Hair follicle dermal papilla cell (primary cell): ENCODE data around the gene TJAP1. TPM values are rescaled to one million over a fixed set of nuclear protein-coding genes. Genes with fewer than 3 reads are reported as not detected.

Experiments used
- small RNA-seq: library from RNA; depleted of rRNA; stranded (forward); fragments of <200 nt; gene quantifications from one replicate; pipeline ENCODE3, GENCODE V24; 2012
- total RNA-seq: library from RNA; depleted of rRNA; stranded (reverse); fragments of >200 nt; gene quantifications from 2 replicates; pipeline ENCODE4 v1.2.3, GENCODE V29; 2012

Gene TJAP1, protein sequence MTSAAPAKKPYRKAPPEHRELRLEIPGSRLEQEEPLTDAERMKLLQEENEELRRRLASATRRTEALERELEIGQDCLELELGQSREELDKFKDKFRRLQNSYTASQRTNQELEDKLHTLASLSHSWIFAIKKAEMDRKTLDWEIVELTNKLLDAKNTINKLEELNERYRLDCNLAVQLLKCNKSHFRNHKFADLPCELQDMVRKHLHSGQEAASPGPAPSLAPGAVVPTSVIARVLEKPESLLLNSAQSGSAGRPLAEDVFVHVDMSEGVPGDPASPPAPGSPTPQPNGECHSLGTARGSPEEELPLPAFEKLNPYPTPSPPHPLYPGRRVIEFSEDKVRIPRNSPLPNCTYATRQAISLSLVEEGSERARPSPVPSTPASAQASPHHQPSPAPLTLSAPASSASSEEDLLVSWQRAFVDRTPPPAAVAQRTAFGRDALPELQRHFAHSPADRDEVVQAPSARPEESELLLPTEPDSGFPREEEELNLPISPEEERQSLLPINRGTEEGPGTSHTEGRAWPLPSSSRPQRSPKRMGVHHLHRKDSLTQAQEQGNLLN
- 18.8 and 20.0 TPM in 2 replicates for total RNA-seq

GRCh38 chr6:43477235-43478007, at the start of gene TJAP1:
TSS of gene TJAP1 (plus strand) at chr6:43477570. CDS start at chr6:43499002, 21,432 bp downstream.

DNA sequence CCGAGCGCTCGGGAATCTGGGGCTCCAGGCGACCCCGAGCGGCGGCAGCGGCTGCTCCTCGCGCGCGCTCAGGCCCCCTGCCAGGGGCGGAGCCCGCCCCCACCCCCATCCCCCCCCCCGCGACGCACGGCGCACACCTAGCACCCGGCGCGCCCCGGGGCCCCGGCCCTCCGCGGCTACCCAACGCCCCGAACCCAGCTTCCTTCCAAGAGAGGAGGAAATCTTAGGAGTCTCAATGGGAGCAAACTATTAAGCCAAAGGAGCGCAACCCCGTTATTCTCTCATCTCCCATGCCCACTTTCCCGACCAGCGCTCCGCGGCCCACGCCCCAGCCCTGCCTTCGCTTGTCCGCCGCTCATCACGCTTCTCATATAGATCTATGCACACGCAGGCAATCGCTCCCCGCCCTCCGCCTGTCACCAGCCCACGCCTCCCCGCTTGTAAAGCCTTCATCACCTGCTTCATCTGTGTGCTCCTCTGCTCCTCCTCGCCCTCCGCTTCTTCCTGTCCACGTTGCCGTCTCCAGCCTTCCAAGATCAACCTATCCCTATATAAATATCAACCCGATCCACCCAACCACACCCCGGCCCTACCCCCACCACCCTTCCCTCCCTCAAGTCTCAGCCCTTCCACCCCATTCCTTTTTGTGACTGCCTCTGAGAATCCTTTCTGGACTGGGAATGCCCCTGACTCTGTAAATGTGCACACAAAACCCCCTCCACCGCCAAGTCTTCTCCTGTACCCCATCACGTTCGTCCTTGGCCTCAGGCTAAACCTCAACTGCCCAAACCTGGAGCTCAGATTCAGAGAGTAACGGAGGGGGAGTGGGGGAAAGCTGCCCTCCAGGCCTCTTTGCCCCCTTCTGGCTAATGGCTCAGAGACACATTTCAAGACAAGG, 21.6 kb upstream of the TJAP1 start, which contains the start of gene DLK2:
TSS of gene DLK2 (minus strand) at position 18 of the 898 bp plus-strand sequence. CDS start 723 bp downstream, outside the sequence.

GRCh38 chr6:43509984-43510826, 32.8 kb downstream of the TJAP1 start, which contains the start of gene LRRC73:
TSS of gene LRRC73 (minus strand) at chr6:43510346. CDS start at chr6:43509785, 561 bp downstream.

DNA sequence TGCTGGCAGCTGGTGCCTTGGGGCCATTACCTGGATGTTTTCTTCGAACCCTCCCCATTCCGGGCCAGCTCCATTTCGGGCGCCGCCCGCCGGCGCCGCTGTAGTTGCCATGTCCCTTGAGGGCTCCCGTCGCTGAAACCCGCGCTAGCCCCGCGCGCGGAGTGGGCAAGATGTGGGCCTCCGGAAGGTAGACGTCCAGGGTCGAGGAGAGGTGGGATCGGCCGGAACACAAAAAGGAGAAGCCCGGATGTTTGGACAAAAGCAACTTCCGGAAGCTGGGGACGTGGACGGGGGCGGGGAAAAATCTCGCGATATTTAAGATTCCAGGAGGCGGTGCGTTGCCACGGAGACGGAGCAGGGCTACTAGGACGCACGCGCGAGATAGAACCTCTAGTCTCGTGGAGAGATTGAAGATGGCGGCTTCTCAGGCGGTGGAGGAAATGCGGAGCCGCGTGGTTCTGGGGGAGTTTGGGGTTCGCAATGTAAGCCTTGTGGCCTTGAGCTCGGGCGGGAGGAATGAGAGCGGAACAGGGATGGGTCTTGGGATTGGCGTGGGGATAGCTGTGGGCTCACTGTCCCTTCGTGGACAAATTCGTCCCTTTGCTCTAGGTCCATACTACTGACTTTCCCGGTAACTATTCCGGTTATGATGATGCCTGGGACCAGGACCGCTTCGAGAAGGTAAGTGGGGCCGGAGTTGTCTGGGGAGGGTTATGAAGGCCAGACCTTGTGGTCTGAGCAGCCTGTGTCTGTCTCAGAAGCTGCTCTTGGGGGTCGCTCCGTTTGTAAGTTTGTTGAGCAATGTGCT, 39.5 kb downstream of the TJAP1 start, which contains the start of the genes POLR1C and YIPF3:
TSS of gene POLR1C (plus strand) at position 393 of the 808 bp plus-strand sequence. CDS start at position 414, 21 bp downstream.
TSS of gene YIPF3 (minus strand) at position 230 of the 808 bp plus-strand sequence. CDS start at position 111, 119 bp downstream.

Small RNA genes lying within 50 kb of the gene (small RNA-seq; reads per million reads assigned to genes)
- gene MIR6780B (not detected), gene RF00426 (not detected), gene RNU6-1113P (not detected)

Other genes starting within 250 kb of the TJAP1 start
- gene DNPH1, start 248.1 kb upstream of the TJAP1 start, total RNA-seq, result 31.8 and 43.1 TPM in 2 replicates
- under 0.01 TPM in 1 of 2 replicates, not detected in the other for gene TTBK1, start 234.1 kb upstream of the TJAP1 start, total RNA-seq
- gene SLC22A7, start 179.3 kb upstream of the TJAP1 start, total RNA-seq, result not detected in 2 replicates
- not detected in 2 replicates for gene CRIP3, start 168.7 kb upstream of the TJAP1 start, total RNA-seq
- gene ZNF318, start 107.9 kb upstream of the TJAP1 start, total RNA-seq, result 16.4 and 17.4 TPM in 2 replicates
- gene ABCC10, start 50.0 kb upstream of the TJAP1 start, total RNA-seq, result 22.2 and 23.2 TPM in 2 replicates
- gene DLK2, start 22.0 kb upstream of the TJAP1 start, total RNA-seq, result 0.16 TPM in 1 of 2 replicates, not detected in the other
- 0.16 and 0.61 TPM in 2 replicates for gene LRRC73, start 32.8 kb downstream of the TJAP1 start, total RNA-seq
- gene YIPF3, start 39.4 kb downstream of the TJAP1 start, total RNA-seq, result 102 and 128 TPM in 2 replicates
- 24.8 and 26.9 TPM in 2 replicates for gene POLR1C, start 39.5 kb downstream of the TJAP1 start, total RNA-seq
- gene XPO5, start 98.5 kb downstream of the TJAP1 start, total RNA-seq, result 24.8 and 39.3 TPM in 2 replicates
- gene POLH, start 98.6 kb downstream of the TJAP1 start, total RNA-seq, result 30.7 and 32.8 TPM in 2 replicates
- 55.0 and 66.4 TPM in 2 replicates for gene GTPBP2, start 151.7 kb downstream of the TJAP1 start, total RNA-seq
- 20.6 and 26.9 TPM in 2 replicates for gene MAD2L1BP, start 158.3 kb downstream of the TJAP1 start, total RNA-seq
- gene RSPH9, start 167.5 kb downstream of the TJAP1 start, total RNA-seq, result 1.3 and 1.6 TPM in 2 replicates
- gene MRPS18A, start 210.2 kb downstream of the TJAP1 start, total RNA-seq, result 30.2 and 35.0 TPM in 2 replicates